Fibroblast of lung (primary cell): ENCODE measurements around the gene MKNK1. TPM values are rescaled to one million over a fixed set of nuclear protein-coding genes. Genes with fewer than 3 reads are reported as not detected.
A peak's percentile ranks its signal among the peaks of the same experiment; 100 is the strongest.

Experiments used
- DNase-seq, 2 donors: peaks; one replicate each; pipeline versions ENCODE4 v3.0.0 to v3.0.0-alpha.2; 2010; ENCODE audit warnings: low read depth in 2 of 2
- H2AFZ ChIP-seq: 2 replicates; pipeline ENCODE4 v1.5.1; 2012; ENCODE audit warnings: low read length, control low read depth, inconsistent platforms
- H3K27ac ChIP-seq: 2 replicates; pipeline ENCODE4 v1.5.1; 2011; ENCODE audit warnings: low read length, control low read depth; ENCODE audit not compliant: insufficient read depth
- H3K27me3 ChIP-seq: 2 replicates; pipeline ENCODE4 v1.5.1; 2011; ENCODE audit warnings: mild to moderate bottlenecking, low read length; ENCODE audit not compliant: control insufficient read depth, insufficient read depth
- H3K36me3 ChIP-seq: 2 replicates; pipeline ENCODE4 v1.5.1; 2011; ENCODE audit warnings: low read length; ENCODE audit not compliant: control insufficient read depth, insufficient read depth
- H3K4me1 ChIP-seq: 2 replicates; pipeline ENCODE4 v1.5.1; 2011; ENCODE audit warnings: low read length; ENCODE audit not compliant: control insufficient read depth, insufficient read depth; ENCODE audit errors: extremely low read depth
- H3K4me2 ChIP-seq: 2 replicates; pipeline ENCODE4 v1.5.1; 2011; ENCODE audit warnings: low read length, control low read depth; ENCODE audit not compliant: insufficient read depth; ENCODE audit errors: extremely low read depth
- H3K4me3 ChIP-seq, 4 experiments: fragments of 200-600 bp in 1 of 4; sonication (generic) in 1 of 4; replicated peaks in 1 of 4; 2 replicates each; pipeline ENCODE4 v1.5.1; 2011 to 2016; ENCODE audit warnings: low read length in 4 of 4, low read depth in 3 of 4, mild to moderate bottlenecking in 3 of 4, control low read depth in 2 of 4, inconsistent platforms in 1 of 4, mixed read lengths in 1 of 4; ENCODE audit not compliant: insufficient read depth in 1 of 4; ENCODE audit errors: control extremely low read depth in 1 of 4
- H3K79me2 ChIP-seq: 2 replicates; pipeline ENCODE4 v1.5.1; 2012; ENCODE audit warnings: mild to moderate bottlenecking, low read length, inconsistent platforms; ENCODE audit not compliant: control insufficient read depth, insufficient read depth
- H3K9ac ChIP-seq: 2 replicates; pipeline ENCODE4 v1.5.1; 2011; ENCODE audit warnings: mild to moderate bottlenecking, low read length, control low read depth; ENCODE audit not compliant: insufficient read depth
- H3K9me3 ChIP-seq: 2 replicates; pipeline ENCODE4 v1.5.1; 2012; ENCODE audit warnings: low read depth, low read length; ENCODE audit not compliant: control insufficient read depth, insufficient read depth
- H4K20me1 ChIP-seq: 2 replicates; pipeline ENCODE4 v1.5.1; 2011; ENCODE audit warnings: low read length; ENCODE audit not compliant: control insufficient read depth, insufficient read depth; ENCODE audit errors: extremely low read depth
- CTCF ChIP-seq, 2 donors: IDR thresholded peaks in 1 of 2; conservative IDR thresholded peaks in 1 of 2; 1 replicate in 1 of 2; 2 replicates in 1 of 2; pipeline ENCODE4 v1.5.1; 2011 to 2012; ENCODE audit warnings: low read length in 2 of 2, control low read depth in 1 of 2, inconsistent platforms in 1 of 2, low read depth in 1 of 2, mild to moderate bottlenecking in 1 of 2
- EZH2 ChIP-seq: IDR thresholded peaks from 2 replicates; pipeline ENCODE4 v1.5.1; 2012; ENCODE audit warnings: low read length, control low read depth, mild to moderate bottlenecking; ENCODE audit errors: missing control alignments
- polyA plus RNA-seq, 2 donors: library from polyadenylated mRNA; depleted of rRNA in 1 of 2; stranded (reverse) in 1 of 2; unstranded in 1 of 2; fragments of >200 nt; gene quantifications; 2 replicates each; pipeline ENCODE4 v1.2.1, GENCODE V29; 2011 to 2012; ENCODE audit warnings: missing spikeins in 1 of 2
- total RNA-seq: library from RNA; depleted of rRNA; stranded (reverse); fragments of >200 nt; gene quantifications from 2 replicates; pipeline ENCODE4 v1.2.1, GENCODE V29; 2014

MKNK1 gene
- total and polyA plus RNA-seq, 2 donors (not counting 1 experiment from before 2014, with no cell fraction given): 22.3 to 33.1 TPM

DNA sequence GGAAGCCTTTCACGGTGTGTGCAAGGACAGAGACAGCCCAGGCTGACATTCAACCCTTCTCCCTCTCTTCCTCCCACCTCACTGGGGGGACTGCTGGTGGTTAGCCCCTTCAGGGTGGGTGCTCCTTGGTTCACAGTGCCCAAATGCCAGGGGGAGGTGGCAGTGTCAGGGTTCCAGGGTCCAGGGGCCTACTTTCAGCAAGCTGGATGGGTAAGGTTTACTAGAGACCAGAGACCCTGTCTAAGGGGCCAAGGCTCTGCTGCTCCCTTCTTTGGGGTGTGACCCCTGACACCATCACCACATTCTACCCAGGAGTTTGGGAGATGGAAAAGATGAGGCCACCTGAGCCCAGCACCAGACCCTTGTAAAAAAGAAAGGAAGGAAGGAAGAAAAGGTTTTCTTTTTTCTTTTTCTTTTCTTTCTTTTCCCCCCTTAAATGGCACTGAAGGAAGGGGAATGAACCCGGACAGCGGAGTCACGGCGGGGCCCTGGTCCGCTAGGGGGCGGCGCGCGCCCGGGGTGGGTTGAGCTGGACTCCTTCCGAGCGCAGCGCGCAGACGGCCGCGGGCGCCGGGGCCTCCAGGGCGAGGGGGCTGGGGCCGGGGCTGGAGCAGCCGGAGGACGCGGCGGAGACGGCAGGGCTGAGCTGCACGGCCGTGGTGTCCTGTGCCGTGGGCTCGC lies 71.4 kb downstream of the MKNK1 start:
- H3K4me2 ChIP-seq: peak overlapping the region; percentile 59
- peaks cover 31% of the 10 kb centered on the region for H3K27me3 ChIP-seq
- no peak overlapping the region for H2AFZ ChIP-seq
- no peaks in the 10 kb centered on the region for H3K36me3 ChIP-seq
- peak; percentile 55 to 62 for TF ChIP-seq CTCF (conservative IDR thresholded peaks at IDR 0.05 in 1 of 2, IDR thresholded peaks at IDR 0.05 in 1 of 2; ENCODE audit: low read depth in 1 of 2, low read length in 2 of 2)
- no peak for TF ChIP-seq EZH2
- peak; percentile 47 to 64 for DNase-seq
- no peak overlapping the region for H3K4me3 ChIP-seq
- no peaks in the 10 kb centered on the region for H3K9me3 ChIP-seq
- no peaks in the 10 kb centered on the region for H3K79me2 ChIP-seq
- H4K20me1 ChIP-seq: no peaks in the 10 kb centered on the region
- no peaks in the 10 kb centered on the region for H3K4me1 ChIP-seq
- H3K27ac ChIP-seq: no peak overlapping the region
- no peak overlapping the region for H3K9ac ChIP-seq

GRCh38 chr1:46532095-46532494 lies 72.0 kb downstream of the MKNK1 start:
- Histone ChIP-seq H3K9me3 (no peaks in the 10 kb centered on the region), H4K20me1 (no peaks in the 10 kb centered on the region), H3K79me2 (no peaks in the 10 kb centered on the region), H2AFZ (no peak overlapping the region), H3K27me3 (peaks cover 36% of the 10 kb centered on the region), H3K4me1 (no peaks in the 10 kb centered on the region), H3K4me2 (no peak overlapping the region), H3K9ac (no peak overlapping the region), H3K36me3 (no peaks in the 10 kb centered on the region), H3K27ac (no peak overlapping the region), H3K4me3 (no peak overlapping the region)
- TF ChIP-seq CTCF (conservative IDR thresholded peaks at IDR 0.05 in 1 of 2, IDR thresholded peaks at IDR 0.05 in 1 of 2; ENCODE audit: low read depth in 1 of 2, low read length in 2 of 2) (no peak), EZH2 (no peak)
- no peak for DNase-seq

DNA sequence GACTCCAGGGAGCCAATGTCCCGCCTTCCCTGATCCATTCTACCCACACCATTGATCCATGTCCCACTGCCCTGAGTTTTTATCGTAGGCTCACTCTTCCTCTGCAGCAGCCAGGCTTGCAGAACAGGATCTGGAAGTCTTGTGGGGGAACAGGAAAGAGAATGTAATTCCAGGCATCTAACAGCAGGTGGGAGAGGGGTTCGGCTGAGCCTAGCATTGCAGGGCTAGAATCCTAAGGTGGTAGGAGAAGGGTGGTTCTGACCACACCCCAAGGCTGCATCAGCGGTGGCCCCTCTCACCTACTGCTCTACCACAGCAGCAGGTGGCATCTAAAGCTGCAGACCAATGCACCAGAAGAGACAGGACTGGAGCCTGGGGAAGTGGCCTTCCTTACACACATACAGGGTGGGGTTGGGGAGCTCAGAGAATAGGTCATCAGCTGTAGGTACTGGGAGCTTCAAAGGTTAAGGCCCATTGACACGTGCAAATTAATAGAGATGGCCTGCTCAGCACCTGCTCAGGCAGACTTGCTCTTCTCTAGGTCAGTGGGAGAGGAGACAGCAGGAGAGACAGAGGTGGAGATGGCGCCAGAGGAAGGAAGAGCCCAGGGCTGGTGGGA lies 73.2 kb downstream of the MKNK1 start:
- no peaks in the 10 kb centered on the region for H3K9me3 ChIP-seq
- no peaks in the 10 kb centered on the region for H3K79me2 ChIP-seq
- no peak for DNase-seq
- H3K9ac ChIP-seq: no peak overlapping the region
- H3K36me3 ChIP-seq: no peaks in the 10 kb centered on the region
- no peak overlapping the region for H3K27ac ChIP-seq
- peaks cover 41% of the 10 kb centered on the region for H3K27me3 ChIP-seq
- H3K4me3 ChIP-seq: no peak overlapping the region
- H3K4me2 ChIP-seq: no peak overlapping the region
- H4K20me1 ChIP-seq: no peaks in the 10 kb centered on the region
- TF ChIP-seq CTCF (conservative IDR thresholded peaks at IDR 0.05 in 1 of 2, IDR thresholded peaks at IDR 0.05 in 1 of 2; ENCODE audit: low read depth in 1 of 2, low read length in 2 of 2): peak in 1 of 2 donors; percentile 22
- TF ChIP-seq EZH2: no peak
- H3K4me1 ChIP-seq: no peaks in the 10 kb centered on the region
- no peak overlapping the region for H2AFZ ChIP-seq
